ENCODE results near the gene PBX4. TPM values are rescaled to one million over a fixed set of nuclear protein-coding genes. Genes with fewer than 3 reads are reported as not detected.

PBX4 gene
- total and polyA plus RNA-seq, 2 of the 8 experiments (the other 6 are each of a cell fraction or from before 2014, with no cell fraction given) = 3.4 to 3.8 TPM

DNA sequence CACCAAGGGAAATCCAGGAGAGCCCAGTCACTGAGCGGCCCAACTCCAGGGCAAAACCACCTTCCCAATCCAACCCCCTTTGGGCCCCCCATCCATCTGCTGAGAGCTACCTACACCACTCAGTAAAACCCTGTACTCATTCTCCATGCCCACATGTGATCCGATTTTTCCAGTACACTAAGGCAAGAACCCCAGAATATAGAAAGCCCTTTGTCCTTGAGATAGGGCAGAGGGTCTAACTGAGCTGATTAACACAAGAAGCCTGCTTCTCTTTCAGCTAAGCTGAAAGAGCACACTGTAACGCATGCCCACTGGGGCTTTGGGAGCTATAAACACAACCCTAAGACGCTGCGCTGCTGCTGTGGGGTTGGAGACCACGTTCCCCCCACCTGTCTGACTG lies 36.0 kb downstream of the PBX4 start:
- Histone ChIP-seq H3K9me3 (ENCODE audit: insufficient read depth in 2 of 2, low read depth in 1 of 2, low read length in 1 of 2) (no peaks in the 10 kb centered on the region), H4K20me1 (replicated peaks in 1 of 2; ENCODE audit: control insufficient read depth in 1 of 2, insufficient read depth in 2 of 2, low read length in 2 of 2) (peaks cover 0 to 2% of the 10 kb centered on the region in 2 experiments), H3K27me3 (replicated peaks in 1 of 4; ENCODE audit: control insufficient read depth in 3 of 4, extremely low read depth in 1 of 4, insufficient read depth in 3 of 4, low read length in 3 of 4) (no peaks in the 10 kb centered on the region; a peak in 1 of 7 replicates), H4K91ac (replicated peaks; ENCODE audit: insufficient read length, low read length) (no peak overlapping the region), H3K23me2 (ENCODE audit: low read depth, low read length) (no peaks in the 10 kb centered on the region), H3K9ac (replicated peaks in 1 of 4; ENCODE audit: extremely low read depth in 1 of 4, low read depth in 3 of 4, low read length in 3 of 4) (no peak overlapping the region; a peak in 1 of 7 replicates), H4K5ac (ENCODE audit: insufficient read length, low read depth, low read length) (no peak overlapping the region), H2BK5ac (ENCODE audit: low read depth, low read length) (no peak overlapping the region), H2BK20ac (ENCODE audit: low read length) (no peak overlapping the region), H3K36me3 (ENCODE audit: control insufficient read depth in 2 of 4, insufficient read depth in 4 of 4, low read length in 3 of 4) (no peaks in the 10 kb centered on the region), H2BK120ac (replicated peaks; ENCODE audit: low read depth, low read length) (no peak overlapping the region), H2BK12ac (ENCODE audit: low read depth, low read length) (peak overlapping the region; percentile 17; the same call in 1 of the 2 replicates), H3K4ac (replicated peaks; ENCODE audit: insufficient read length, low read depth, low read length) (no peak overlapping the region), H3K14ac (ENCODE audit: insufficient read length) (no peak overlapping the region), H4K8ac (ENCODE audit: extremely low read depth, insufficient read depth, low read length) (no peak overlapping the region), H3K79me1 (ENCODE audit: low read depth, low read length) (no peaks in the 10 kb centered on the region), H3K56ac (replicated peaks; ENCODE audit: insufficient read length, low read depth, low read length) (no peak overlapping the region), H2AFZ (ENCODE audit: low read length) (no peak overlapping the region), H3K4me2 (ENCODE audit: insufficient read depth in 1 of 2, low read depth in 2 of 2, low read length in 2 of 2) (no peak overlapping the region), H3K79me2 (ENCODE audit: control insufficient read depth in 1 of 2, insufficient read depth in 2 of 2, low read length in 2 of 2) (no peaks in the 10 kb centered on the region), H3K23ac (ENCODE audit: insufficient read length) (no peak overlapping the region), H2AK5ac (ENCODE audit: low read depth, low read length) (no peak overlapping the region), H3K27ac (ENCODE audit: low read depth, low read length) (no peak overlapping the region), H3K4me3 (ENCODE audit: extremely low read depth in 1 of 4, insufficient read depth in 2 of 4, low read depth in 3 of 4, low read length in 4 of 4) (no peak overlapping the region), H3K18ac (ENCODE audit: extremely low read depth, low read length) (no peak overlapping the region; the same call in 1 of the 2 replicates), H2BK15ac (ENCODE audit: low read length) (no peak overlapping the region), H3K4me1 (replicated peaks in 1 of 4; ENCODE audit: control insufficient read depth in 3 of 4, insufficient read depth in 4 of 4, low read length in 3 of 4) (peaks cover 0 to 2% (median 0%) of the 10 kb centered on the region in 4 experiments; a peak in 1 of 7 replicates)
- 96% methylated on average over 5 of the region's 6 CpGs; no CpG with 5 or more reads in 1 of the 2 experiments for WGBS, 2 experiments (ENCODE audit: extremely low coverage in 1 of 2, insufficient coverage in 1 of 2, insufficient read length in 1 of 2, insufficient replicate concordance in 2 of 2, low coverage in 1 of 2, low lambda C conversion rate in 2 of 2, missing lambda C conversion rate in 1 of 2)
- no peak for FAIRE-seq
- ChIA-PET POLR2A (ENCODE audit: partially characterized antibody) (interaction anchor here (1.4 kb wide), 1 partner anchor 44 kb away, joined by 3 read pairs; no protein-coding TSS in a partner anchor), CTCF (ENCODE audit: partially characterized antibody) (interaction anchor here (0.7 to 11.1 kb wide), 11 partner anchors 14 to 86 kb away, joined by 3 to 101 read pairs (median 4); partner anchors contain the start of gene GMIP)
- TF ChIP-seq TBP (IDR thresholded peaks at IDR 0.05; ENCODE audit: low read depth, low read length) (no peak), YY1 (IDR thresholded peaks at IDR 0.05; ENCODE audit: low read depth, low read length) (no peak), POLR2A (IDR thresholded peaks at IDR 0.05; ENCODE audit: control extremely low read depth in 1 of 2, low read depth in 2 of 2, low read length in 2 of 2) (no peak), SRF (IDR thresholded peaks at IDR 0.05; ENCODE audit: low read depth, low read length) (no peak), CREB1 (IDR thresholded peaks at IDR 0.05) (no peak), GTF2F1 (IDR thresholded peaks at IDR 0.05; ENCODE audit: borderline replicate concordance, low read depth, low read length) (no peak), PHF8 (conservative IDR thresholded peaks at IDR 0.05; ENCODE audit: low read depth, low read length) (no peak), EZH2 (IDR thresholded peaks at IDR 0.05; ENCODE audit: low read depth, low read length, severe bottlenecking) (no peak)
- TF ChIP-seq, protein P1, sequence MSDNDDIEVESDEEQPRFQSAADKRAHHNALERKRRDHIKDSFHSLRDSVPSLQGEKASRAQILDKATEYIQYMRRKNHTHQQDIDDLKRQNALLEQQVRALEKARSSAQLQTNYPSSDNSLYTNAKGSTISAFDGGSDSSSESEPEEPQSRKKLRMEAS (IDR thresholded peaks at IDR 0.05) = no peak
- no peak for DNase-seq (ENCODE audit: low read depth in 1 of 2, low spot score in 2 of 2)
